Stimulated activated memory B cell treated with anti-CD40 and anti-IgM and Interleukin-4, amounts not matched to agents 10 μg/mL and 1 μg/mL and 100 μg/mL, for 72 hours (primary cell): Measurements from ENCODE around the gene ZNF557.

Source experiments
- ATAC-seq: fragments of 150-1000 bp; cut with Tn5 transposase; 2 replicates; pipeline ENCODE4 v1.10.0; 2021
- H3K27ac Mint-ChIP-seq: one replicate; pipeline ENCODE4 v1.8.0; 2022; ENCODE audit warnings: mild to moderate bottlenecking, mixed read lengths
- H3K27me3 Mint-ChIP-seq: one replicate; pipeline ENCODE4 v1.8.0; 2022; ENCODE audit warnings: mixed read lengths
- H3K36me3 Mint-ChIP-seq: one replicate; pipeline ENCODE4 v1.8.0; 2022; ENCODE audit warnings: mixed read lengths
- H3K4me1 Mint-ChIP-seq: one replicate; pipeline ENCODE4 v1.8.0; 2022; ENCODE audit warnings: mixed read lengths
- H3K4me3 Mint-ChIP-seq: one replicate; pipeline ENCODE4 v1.8.0; 2022; ENCODE audit warnings: mild to moderate bottlenecking, moderate library complexity, mixed read lengths
- H3K9me3 Mint-ChIP-seq: one replicate; pipeline ENCODE4 v1.8.0; 2022; ENCODE audit warnings: mixed read lengths

Gene ZNF557

DNA sequence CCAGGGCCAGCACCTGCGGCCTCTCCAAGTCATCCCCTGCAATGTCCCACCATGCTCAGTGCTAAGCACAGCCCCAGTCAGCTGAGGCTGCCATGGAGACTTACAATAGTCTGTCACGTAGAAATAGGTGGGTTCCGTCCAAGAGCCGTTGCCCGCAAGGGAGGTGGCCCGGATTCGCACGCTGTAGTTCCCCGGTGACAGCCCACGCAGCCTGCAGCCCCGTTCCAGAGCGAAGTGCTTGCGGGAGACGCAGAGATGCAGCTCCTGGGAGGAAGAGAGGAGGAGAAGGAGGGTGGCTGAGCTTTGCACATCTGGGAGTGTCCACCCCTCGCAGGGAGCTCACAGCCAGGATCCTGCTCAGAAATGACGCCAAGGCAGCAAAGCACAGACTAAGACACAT lies 62.6 kb downstream of the ZNF557 start:
- H3K36me3 Mint-ChIP-seq = peaks cover 36% of the 10 kb centered on the region
- no peaks in the 10 kb centered on the region for H3K27me3 Mint-ChIP-seq
- no peak overlapping the region for H3K27ac Mint-ChIP-seq
- H3K9me3 Mint-ChIP-seq = no peaks in the 10 kb centered on the region
- ATAC-seq = no peak
- no peak overlapping the region for H3K4me3 Mint-ChIP-seq
- H3K4me1 Mint-ChIP-seq = no peaks in the 10 kb centered on the region

DNA sequence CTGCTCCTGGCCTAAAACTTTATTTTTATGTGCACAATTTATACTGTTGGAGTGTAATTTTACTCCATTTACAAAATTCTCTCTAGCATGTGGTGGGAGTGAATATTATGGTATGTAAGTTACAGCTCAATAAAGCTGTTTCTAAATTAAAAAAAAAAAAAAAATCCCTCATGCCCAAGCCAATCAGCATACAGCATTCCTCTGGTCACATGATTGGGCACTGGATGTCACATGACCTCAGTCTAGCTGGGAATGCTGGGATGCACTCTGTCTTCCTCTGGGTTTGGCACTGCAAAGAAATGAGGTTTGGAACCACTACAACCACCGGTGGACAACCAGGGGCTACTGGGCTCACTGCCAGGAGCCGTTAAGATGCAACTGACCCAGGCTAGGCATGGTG lies 67.6 kb downstream of the ZNF557 start:
- H3K27ac Mint-ChIP-seq = no peak overlapping the region
- peaks cover 2% of the 10 kb centered on the region for H3K9me3 Mint-ChIP-seq
- H3K4me1 Mint-ChIP-seq = no peaks in the 10 kb centered on the region
- H3K27me3 Mint-ChIP-seq = no peaks in the 10 kb centered on the region
- H3K36me3 Mint-ChIP-seq = peaks cover 23% of the 10 kb centered on the region
- no peak for ATAC-seq
- no peak overlapping the region for H3K4me3 Mint-ChIP-seq
